SH-SY5Y (cell line): ENCODE data around the gene SCP2.

Source experiments
- GATA2 ChIP-seq: IDR thresholded peaks from 2 replicates; pipeline ENCODE4 v1.6.1; 2011; ENCODE audit warnings: mild to moderate bottlenecking, low read depth, low read length
- GATA3 ChIP-seq: IDR thresholded peaks from 2 replicates; pipeline ENCODE4 v1.6.1; 2011; ENCODE audit warnings: low read depth, mild to moderate bottlenecking, low read length, moderate library complexity

Gene SCP2

GRCh38 chr1:52926864-52927211 is 238 bp upstream of the SCP2 start:
- no peak for TF ChIP-seq GATA3

GRCh38 chr1:52928015-52928404 is 934 bp downstream of the SCP2 start:
- no peak for TF ChIP-seq GATA2
- TF ChIP-seq GATA3, result no peak

- no peak for TF ChIP-seq GATA3
- TF ChIP-seq GATA2, result no peak
Measured at GRCh38 chr1:52929019-52929418, 1.9 kb downstream of the SCP2 start.

GRCh38 chr1:52937433-52938182 is 10.5 kb downstream of the SCP2 start:
- no peak for TF ChIP-seq GATA3
- no peak for TF ChIP-seq GATA2

- no peak for TF ChIP-seq GATA3
- no peak for TF ChIP-seq GATA2
Measured at GRCh38 chr1:52938183-52938451, 11.0 kb downstream of the SCP2 start.

GRCh38 chr1:52943876-52944416 is 16.9 kb downstream of the SCP2 start:
- no peak for TF ChIP-seq GATA2
- TF ChIP-seq GATA3, result no peak

GRCh38 chr1:52944566-52944965 is 17.5 kb downstream of the SCP2 start:
- TF ChIP-seq GATA2, result no peak
- TF ChIP-seq GATA3, result no peak

- no peak for TF ChIP-seq GATA3
- no peak for TF ChIP-seq GATA2
Measured at GRCh38 chr1:52947490-52947889, 20.4 kb downstream of the SCP2 start.

- no peak for TF ChIP-seq GATA2
- no peak for TF ChIP-seq GATA3
Measured at GRCh38 chr1:52952112-52952511, 25.0 kb downstream of the SCP2 start.

- TF ChIP-seq GATA3 (no peak), GATA2 (0 out of 2 replicates have a peak, but pooled peaks have one; percentile 27)
Measured at GRCh38 chr1:52955129-52955970, 28.3 kb downstream of the SCP2 start.

- no peak for TF ChIP-seq GATA3
- TF ChIP-seq GATA2, result no peak
Measured at GRCh38 chr1:52963101-52963500, 36.0 kb downstream of the SCP2 start.

GRCh38 chr1:52967666-52968065 is 40.6 kb downstream of the SCP2 start:
- TF ChIP-seq GATA3 (no peak), GATA2 (no peak)

- TF ChIP-seq GATA2, result no peak
- no peak for TF ChIP-seq GATA3
Measured at GRCh38 chr1:52970149-52970548, 43.1 kb downstream of the SCP2 start.

GRCh38 chr1:52973841-52974240 is 46.8 kb downstream of the SCP2 start:
- peak; percentile 62 for TF ChIP-seq GATA3
- no peak for TF ChIP-seq GATA2

- no peak for TF ChIP-seq GATA2
- no peak for TF ChIP-seq GATA3
Measured at GRCh38 chr1:52976183-52977035, 49.3 kb downstream of the SCP2 start.
